Natural killer cell (primary cell): ENCODE results near the gene STK38L. TPM values are rescaled to one million over a fixed set of nuclear protein-coding genes. Genes with fewer than 3 reads are reported as not detected.

Source experiments
- ATAC-seq, 3 donors: fragments of 150-1000 bp in 2 of 3; fragments of 200-7000 bp in 1 of 3; cut with Tn5 transposase; 1 replicate in 1 of 3; 2 replicates in 2 of 3; pipeline ENCODE4 v1.10.0; 2021; ENCODE audit warnings: mild to moderate bottlenecking in 2 of 3, moderate library complexity in 2 of 3
- DNase-seq, 2 donors: peaks; one replicate each; pipeline versions ENCODE4 v3.0.0 to v3.0.0-alpha.2; 2013 to 2021; ENCODE audit warnings: mixed read lengths in 1 of 2
- H3K27ac ChIP-seq: one replicate; pipeline ENCODE4 v1.5.1; 2013; ENCODE audit warnings: mild to moderate bottlenecking, low read length
- H3K27me3 ChIP-seq: one replicate; pipeline ENCODE4 v1.6.1; 2013; ENCODE audit warnings: low read length; ENCODE audit not compliant: control insufficient read depth, insufficient read depth
- H3K36me3 ChIP-seq: one replicate; pipeline ENCODE4 v1.6.1; 2013; ENCODE audit warnings: low read length; ENCODE audit not compliant: control insufficient read depth, insufficient read depth
- H3K4me1 ChIP-seq: one replicate; pipeline ENCODE4 v1.6.1; 2013; ENCODE audit warnings: low read length; ENCODE audit not compliant: control insufficient read depth, insufficient read depth
- H3K4me3 ChIP-seq: one replicate; pipeline ENCODE4 v1.5.1; 2013; ENCODE audit warnings: low read length
- H3K9me3 ChIP-seq: one replicate; pipeline ENCODE4 v1.6.1; 2013; ENCODE audit warnings: low read length; ENCODE audit not compliant: control insufficient read depth, insufficient read depth
- H3K27ac Mint-ChIP-seq, 2 donors: one replicate each; pipeline ENCODE4 v1.8.0; 2022; ENCODE audit warnings: mild to moderate bottlenecking in 2 of 2, mixed read lengths in 2 of 2, moderate library complexity in 1 of 2
- H3K27me3 Mint-ChIP-seq, 2 donors: one replicate each; pipeline ENCODE4 v1.8.0; 2022; ENCODE audit warnings: low read depth in 2 of 2, mixed read lengths in 2 of 2
- H3K36me3 Mint-ChIP-seq: one replicate; pipeline ENCODE4 v1.8.0; 2022; ENCODE audit warnings: mixed read lengths
- H3K4me1 Mint-ChIP-seq, 2 donors: one replicate each; pipeline ENCODE4 v1.8.0; 2022; ENCODE audit warnings: mixed read lengths in 2 of 2
- H3K4me3 Mint-ChIP-seq: one replicate; pipeline ENCODE4 v1.8.0; 2022; ENCODE audit warnings: mild to moderate bottlenecking, moderate library complexity, mixed read lengths
- H3K9me3 Mint-ChIP-seq, 2 donors: one replicate each; pipeline ENCODE4 v1.8.0; 2022; ENCODE audit warnings: mixed read lengths in 2 of 2
- WGBS: methylation state at CpG from one replicate; pipeline ENCODE4 v1.1.7; 2013; ENCODE audit warnings: missing lambda C conversion rate; ENCODE audit not compliant: insufficient coverage; 5-methylcytosine and 5-hydroxymethylcytosine counted together
- intact Hi-C: fragments of 100-400 bp; cut with micrococcal nuclease; formaldehyde crosslinking; loops from one replicate; pipeline ENCODE4 v1.14.2; 2022
- total RNA-seq, 4 donors: library from RNA; stranded (reverse); fragments of 120-200 nt in 1 of 4; gene quantifications; one replicate each; pipeline versions ENCODE4 v1.2.3 to v1.2.4, GENCODE V29; 2013 to 2022
- TF ChIP-seq, protein P1 (sequence below): fragments of 200-600 bp; IDR thresholded peaks from one replicate; pipeline ENCODE4 v1.8.0; 2022; ENCODE audit warnings: antibody characterized with exemption

The STK38L gene
- total RNA-seq, 3 donors from 2014 or later (not counting 1 experiment from before 2014, with no cell fraction given), result 14.0 to 17.0 (median 15.0) TPM

- no peaks in the 10 kb centered on the region for H3K9me3 Mint-ChIP-seq
- no peak overlapping the region for H3K27ac Mint-ChIP-seq
- Histone ChIP-seq H3K27me3 (no peaks in the 10 kb centered on the region), H3K36me3 (no peaks in the 10 kb centered on the region), H3K4me1 (no peaks in the 10 kb centered on the region), H3K27ac (no peak overlapping the region), H3K9me3 (no peaks in the 10 kb centered on the region), H3K4me3 (no peak overlapping the region)
- WGBS, result 89% methylated on average over 6 of the region's 6 CpGs
- H3K4me3 Mint-ChIP-seq, result no peak overlapping the region
- H3K27me3 Mint-ChIP-seq, result no peaks in the 10 kb centered on the region
- DNase-seq (no peak), ATAC-seq (no peak)
- intact Hi-C loops, result no loop called here
- peaks cover 7 to 8% of the 10 kb centered on the region in 2 donors for H3K4me1 Mint-ChIP-seq
- TF ChIP-seq, protein P1, sequence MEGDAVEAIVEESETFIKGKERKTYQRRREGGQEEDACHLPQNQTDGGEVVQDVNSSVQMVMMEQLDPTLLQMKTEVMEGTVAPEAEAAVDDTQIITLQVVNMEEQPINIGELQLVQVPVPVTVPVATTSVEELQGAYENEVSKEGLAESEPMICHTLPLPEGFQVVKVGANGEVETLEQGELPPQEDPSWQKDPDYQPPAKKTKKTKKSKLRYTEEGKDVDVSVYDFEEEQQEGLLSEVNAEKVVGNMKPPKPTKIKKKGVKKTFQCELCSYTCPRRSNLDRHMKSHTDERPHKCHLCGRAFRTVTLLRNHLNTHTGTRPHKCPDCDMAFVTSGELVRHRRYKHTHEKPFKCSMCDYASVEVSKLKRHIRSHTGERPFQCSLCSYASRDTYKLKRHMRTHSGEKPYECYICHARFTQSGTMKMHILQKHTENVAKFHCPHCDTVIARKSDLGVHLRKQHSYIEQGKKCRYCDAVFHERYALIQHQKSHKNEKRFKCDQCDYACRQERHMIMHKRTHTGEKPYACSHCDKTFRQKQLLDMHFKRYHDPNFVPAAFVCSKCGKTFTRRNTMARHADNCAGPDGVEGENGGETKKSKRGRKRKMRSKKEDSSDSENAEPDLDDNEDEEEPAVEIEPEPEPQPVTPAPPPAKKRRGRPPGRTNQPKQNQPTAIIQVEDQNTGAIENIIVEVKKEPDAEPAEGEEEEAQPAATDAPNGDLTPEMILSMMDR, result no peak
- H3K36me3 Mint-ChIP-seq, result peaks cover 11% of the 10 kb centered on the region
These were observed 52.6 kb downstream of the STK38L start for GRCh38 chr12:27296674-27297073.

DNA sequence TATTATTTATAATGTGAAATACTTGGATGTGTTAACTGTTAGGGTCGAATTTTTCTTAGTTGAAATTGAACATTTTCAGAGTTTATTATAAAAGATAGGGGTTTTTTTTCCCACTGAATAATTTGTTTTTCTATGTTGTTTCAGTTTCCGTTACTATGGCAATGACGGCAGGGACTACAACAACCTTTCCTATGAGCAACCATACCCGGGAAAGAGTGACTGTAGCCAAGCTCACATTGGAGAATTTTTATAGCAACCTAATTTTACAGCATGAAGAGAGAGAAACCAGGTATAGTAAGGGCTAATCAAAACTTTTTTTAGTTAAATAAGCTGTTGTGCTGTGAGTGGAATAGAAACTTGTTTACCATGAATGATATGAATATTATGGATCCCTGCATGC is 53.5 kb downstream of the STK38L start:
- Mint-ChIP-seq H3K4me1 (peaks cover 7 to 8% of the 10 kb centered on the region in 2 donors), H3K4me3 (no peak overlapping the region), H3K9me3 (no peaks in the 10 kb centered on the region), H3K27ac (no peak overlapping the region), H3K36me3 (peaks cover 11% of the 10 kb centered on the region), H3K27me3 (no peaks in the 10 kb centered on the region)
- Histone ChIP-seq H3K4me3 (no peak overlapping the region), H3K36me3 (no peaks in the 10 kb centered on the region), H3K27me3 (no peaks in the 10 kb centered on the region), H3K9me3 (no peaks in the 10 kb centered on the region), H3K4me1 (no peaks in the 10 kb centered on the region), H3K27ac (no peak overlapping the region)
- TF ChIP-seq, protein P1, result no peak
- WGBS, result 90% methylated on average over 3 of the region's 4 CpGs
- intact Hi-C loops, result no loop called here
- ATAC-seq (no peak), DNase-seq (no peak)

GRCh38 chr12:27299102-27299501 is 55.0 kb downstream of the STK38L start:
- peaks cover 4% of the 10 kb centered on the region for H3K36me3 ChIP-seq
- Mint-ChIP-seq H3K9me3 (no peaks in the 10 kb centered on the region), H3K4me1 (no peaks in the 10 kb centered on the region), H3K27me3 (no peaks in the 10 kb centered on the region), H3K4me3 (no peak overlapping the region), H3K36me3 (peaks cover 11% of the 10 kb centered on the region), H3K27ac (no peak overlapping the region)
- intact Hi-C loops, result no loop called here
- TF ChIP-seq, protein P1, result no peak
- no peaks in the 10 kb centered on the region for H3K4me1 ChIP-seq
- no peak overlapping the region for H3K27ac ChIP-seq
- no peaks in the 10 kb centered on the region for H3K27me3 ChIP-seq
- no peak for ATAC-seq
- DNase-seq, result no peak
- WGBS, result 100% methylated on average over 1 of the region's 1 CpG
- H3K9me3 ChIP-seq, result no peaks in the 10 kb centered on the region
- no peak overlapping the region for H3K4me3 ChIP-seq

DNA sequence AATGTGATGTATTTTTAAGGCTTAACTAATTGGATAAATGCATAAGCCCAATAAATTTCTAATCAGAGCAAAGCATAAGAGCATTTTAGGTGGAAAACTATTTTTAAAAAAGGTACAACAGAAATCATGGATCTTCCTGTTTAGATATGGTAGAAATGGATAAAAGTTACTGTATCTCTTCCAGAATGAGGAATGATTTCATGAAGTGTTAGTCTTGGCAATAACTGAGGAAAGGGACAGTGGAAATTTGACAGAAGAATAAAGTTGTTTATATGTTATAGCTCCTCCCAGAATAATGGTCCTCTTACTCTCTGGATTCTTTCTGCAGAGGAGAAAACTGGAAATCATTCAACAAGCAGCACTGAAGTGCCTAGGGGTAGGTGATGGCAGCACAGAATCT is 56.1 kb downstream of the STK38L start:
- Histone ChIP-seq H3K9me3 (no peaks in the 10 kb centered on the region), H3K4me1 (no peaks in the 10 kb centered on the region), H3K27ac (no peak overlapping the region), H3K27me3 (no peaks in the 10 kb centered on the region), H3K36me3 (peaks cover 4% of the 10 kb centered on the region), H3K4me3 (no peak overlapping the region)
- Mint-ChIP-seq H3K9me3 (no peaks in the 10 kb centered on the region), H3K4me1 (no peaks in the 10 kb centered on the region), H3K27me3 (no peaks in the 10 kb centered on the region), H3K27ac (no peak overlapping the region), H3K4me3 (no peak overlapping the region), H3K36me3 (peaks cover 11% of the 10 kb centered on the region)
- ATAC-seq (no peak), DNase-seq (no peak)
- intact Hi-C loops, result loop anchor here (10.0 kb wide), 1 partner anchor 285 kb away; the partner anchor contains the start of gene TM7SF3
- TF ChIP-seq, protein P1, result no peak
